Hepatocyte (in vitro differentiated cells): ENCODE results near the gene VEPH1. TPM values are rescaled to one million over a fixed set of nuclear protein-coding genes. Genes with fewer than 3 reads are reported as not detected.

Source experiments
- DNase-seq: peaks from one replicate; pipeline ENCODE4 v3.0.0-alpha.2; 2016; ENCODE audit warnings: low spot score
- H2AFZ ChIP-seq: fragments of 200-600 bp; sonication (generic); 2 replicates; pipeline ENCODE4 v1.6.0; 2016; ENCODE audit warnings: antibody characterized with exemption, mild to moderate bottlenecking
- H3K27ac ChIP-seq: fragments of 200-600 bp; sonication (generic); 2 replicates; pipeline ENCODE4 v1.5.1; 2016; ENCODE audit warnings: mild to moderate bottlenecking
- H3K27me3 ChIP-seq: fragments of 200-600 bp; sonication (generic); 2 replicates; pipeline ENCODE4 v1.6.1; 2016
- H3K36me3 ChIP-seq: fragments of 200-600 bp; sonication (generic); replicated peaks from 2 replicates; pipeline ENCODE4 v1.5.1; 2016; ENCODE audit warnings: low read depth; ENCODE audit not compliant: insufficient read depth
- H3K4me1 ChIP-seq: fragments of 200-600 bp; sonication (generic); 2 replicates; pipeline ENCODE4 v1.5.1; 2016; ENCODE audit warnings: mild to moderate bottlenecking, moderate library complexity; ENCODE audit not compliant: insufficient read depth
- H3K4me2 ChIP-seq: fragments of 200-600 bp; sonication (generic); 2 replicates; pipeline ENCODE4 v1.6.0; 2016
- H3K4me3 ChIP-seq: fragments of 200-600 bp; sonication (generic); 2 replicates; pipeline ENCODE4 v1.5.1; 2016; ENCODE audit warnings: mild to moderate bottlenecking
- H3K79me2 ChIP-seq: fragments of 200-600 bp; sonication (generic); 2 replicates; pipeline ENCODE4 v1.6.0; 2017; ENCODE audit warnings: mild to moderate bottlenecking
- H3K9me2 ChIP-seq: fragments of 200-600 bp; sonication (generic); replicated peaks from 2 replicates; pipeline ENCODE4 v1.6.0; 2017; ENCODE audit warnings: mild to moderate bottlenecking; ENCODE audit not compliant: insufficient read depth
- H3K9me3 ChIP-seq: fragments of 200-600 bp; sonication (generic); 2 replicates; pipeline ENCODE4 v1.5.1; 2016; ENCODE audit warnings: low read depth, mild to moderate bottlenecking
- H4K20me1 ChIP-seq: fragments of 200-600 bp; sonication (generic); 2 replicates; pipeline ENCODE4 v1.6.0; 2016; ENCODE audit warnings: mild to moderate bottlenecking; ENCODE audit not compliant: insufficient read depth, poor library complexity, severe bottlenecking
- EZH2 ChIP-seq: fragments of 200-600 bp; sonication (generic); IDR thresholded peaks from 2 replicates; pipeline ENCODE4 v1.6.1; 2016; ENCODE audit warnings: antibody characterized with exemption, mild to moderate bottlenecking, borderline replicate concordance
- EZH2phosphoT487 ChIP-seq: fragments of 200-600 bp; sonication (generic); IDR thresholded peaks from one replicate; pipeline ENCODE4 v1.6.1; 2018; ENCODE audit warnings: antibody characterized with exemption, mild to moderate bottlenecking, low read depth, moderate library complexity; ENCODE audit not compliant: unreplicated experiment, severe bottlenecking
- WGBS: methylation state at CpG from one replicate; pipeline ENCODE4 v1.1.6; 2016; ENCODE audit warnings: low lambda C conversion rate; ENCODE audit errors: missing lambda C conversion rate; 5-methylcytosine and 5-hydroxymethylcytosine counted together
- polyA plus RNA-seq: library from polyadenylated mRNA; unstranded; fragments of >200 nt; fragmentation: Nextera tagmentation; extraction: Ambion mirVana; gene quantifications from 2 replicates; pipeline ENCODE4 v1.2.1, GENCODE V29; 2016
- total RNA-seq: library from RNA; depleted of rRNA; stranded (reverse); fragments of >200 nt; gene quantifications from 2 replicates; pipeline ENCODE4 v1.2.3, GENCODE V29; 2014
- TF ChIP-seq, protein P1 (sequence below): fragments of 200-600 bp; sonication (generic); IDR thresholded peaks from 2 replicates; pipeline ENCODE4 v1.5.1; 2016; ENCODE audit warnings: antibody characterized with exemption, mild to moderate bottlenecking; ENCODE audit not compliant: poor library complexity

VEPH1 gene
- total and polyA plus RNA-seq, 2 experiments from 2014 or later, result 2.5 to 4.7 TPM

- Histone ChIP-seq H3K4me3 (no peak overlapping the region), H2AFZ (no peak overlapping the region), H3K4me1 (no peaks in the 10 kb centered on the region), H3K27ac (no peak overlapping the region), H3K9me3 (no peaks in the 10 kb centered on the region), H3K79me2 (no peaks in the 10 kb centered on the region), H3K36me3 (no peaks in the 10 kb centered on the region), H3K27me3 (peaks cover 3% of the 10 kb centered on the region), H4K20me1 (no peaks in the 10 kb centered on the region), H3K4me2 (no peak overlapping the region), H3K9me2 (no peaks in the 10 kb centered on the region)
- no peak for DNase-seq
- 93% methylated on average over 3 of the region's 3 CpGs for WGBS
- TF ChIP-seq, protein P1, sequence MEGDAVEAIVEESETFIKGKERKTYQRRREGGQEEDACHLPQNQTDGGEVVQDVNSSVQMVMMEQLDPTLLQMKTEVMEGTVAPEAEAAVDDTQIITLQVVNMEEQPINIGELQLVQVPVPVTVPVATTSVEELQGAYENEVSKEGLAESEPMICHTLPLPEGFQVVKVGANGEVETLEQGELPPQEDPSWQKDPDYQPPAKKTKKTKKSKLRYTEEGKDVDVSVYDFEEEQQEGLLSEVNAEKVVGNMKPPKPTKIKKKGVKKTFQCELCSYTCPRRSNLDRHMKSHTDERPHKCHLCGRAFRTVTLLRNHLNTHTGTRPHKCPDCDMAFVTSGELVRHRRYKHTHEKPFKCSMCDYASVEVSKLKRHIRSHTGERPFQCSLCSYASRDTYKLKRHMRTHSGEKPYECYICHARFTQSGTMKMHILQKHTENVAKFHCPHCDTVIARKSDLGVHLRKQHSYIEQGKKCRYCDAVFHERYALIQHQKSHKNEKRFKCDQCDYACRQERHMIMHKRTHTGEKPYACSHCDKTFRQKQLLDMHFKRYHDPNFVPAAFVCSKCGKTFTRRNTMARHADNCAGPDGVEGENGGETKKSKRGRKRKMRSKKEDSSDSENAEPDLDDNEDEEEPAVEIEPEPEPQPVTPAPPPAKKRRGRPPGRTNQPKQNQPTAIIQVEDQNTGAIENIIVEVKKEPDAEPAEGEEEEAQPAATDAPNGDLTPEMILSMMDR, result no peak
Measured at GRCh38 chr3:157398598-157398997, 104.6 kb downstream of the VEPH1 start.

DNA sequence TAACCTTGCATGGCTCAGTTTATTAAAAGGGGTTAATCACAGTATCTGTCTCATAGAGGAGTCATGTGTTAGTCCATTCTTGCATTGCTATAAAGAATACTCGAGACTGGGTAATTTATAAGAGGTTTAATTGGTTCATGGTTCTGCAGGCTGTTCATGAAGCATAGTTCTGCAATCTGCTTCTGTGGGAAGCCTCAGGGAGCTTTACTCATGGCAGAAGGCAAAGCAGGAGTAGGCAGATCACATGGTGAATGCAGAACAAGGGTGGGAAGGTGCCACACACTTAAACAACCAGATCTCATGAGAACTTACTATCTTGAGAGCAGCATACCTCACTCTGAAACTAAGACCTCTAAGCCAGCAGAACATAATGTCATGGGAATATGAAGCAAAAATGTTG lies 108.8 kb downstream of the VEPH1 start:
- Histone ChIP-seq H4K20me1 (no peaks in the 10 kb centered on the region), H3K36me3 (no peaks in the 10 kb centered on the region), H3K4me3 (no peak overlapping the region), H3K9me2 (no peaks in the 10 kb centered on the region), H3K4me1 (no peaks in the 10 kb centered on the region), H3K4me2 (no peak overlapping the region), H2AFZ (no peak overlapping the region), H3K27ac (no peak overlapping the region), H3K79me2 (no peaks in the 10 kb centered on the region), H3K27me3 (no peaks in the 10 kb centered on the region), H3K9me3 (no peaks in the 10 kb centered on the region)
- WGBS, result 67% methylated on average over 1 of the region's 1 CpG
- TF ChIP-seq EZH2, result no peak
- TF ChIP-seq, protein P1, result no peak
- TF ChIP-seq EZH2phosphoT487, result no peak
- DNase-seq, result no peak

- Histone ChIP-seq H3K4me2 (no peak overlapping the region), H3K27me3 (no peaks in the 10 kb centered on the region), H3K36me3 (no peaks in the 10 kb centered on the region), H3K4me1 (no peaks in the 10 kb centered on the region), H2AFZ (no peak overlapping the region), H3K79me2 (no peaks in the 10 kb centered on the region), H4K20me1 (no peaks in the 10 kb centered on the region), H3K9me3 (no peaks in the 10 kb centered on the region), H3K9me2 (no peaks in the 10 kb centered on the region), H3K4me3 (no peak overlapping the region), H3K27ac (no peak overlapping the region)
- TF ChIP-seq, protein P1, result no peak
- TF ChIP-seq EZH2phosphoT487 (no peak), EZH2 (no peak)
- DNase-seq, result no peak
Measured at GRCh38 chr3:157393113-157393512, 110.1 kb downstream of the VEPH1 start.

- no peak for DNase-seq
- H4K20me1 ChIP-seq, result no peaks in the 10 kb centered on the region
- no peak overlapping the region for H3K4me2 ChIP-seq
- no peak overlapping the region for H2AFZ ChIP-seq
- WGBS, result 86% methylated on average over 4 of the region's 4 CpGs
- H3K27ac ChIP-seq, result no peak overlapping the region
- no peak overlapping the region for H3K4me3 ChIP-seq
- TF ChIP-seq, protein P1, result no peak
- TF ChIP-seq EZH2 (no peak), EZH2phosphoT487 (no peak)
- no peaks in the 10 kb centered on the region for H3K4me1 ChIP-seq
- no peaks in the 10 kb centered on the region for H3K9me3 ChIP-seq
- H3K27me3 ChIP-seq, result no peaks in the 10 kb centered on the region
- no peaks in the 10 kb centered on the region for H3K9me2 ChIP-seq
- no peaks in the 10 kb centered on the region for H3K79me2 ChIP-seq
- H3K36me3 ChIP-seq, result no peaks in the 10 kb centered on the region
Measured at GRCh38 chr3:157392104-157392503, 111.1 kb downstream of the VEPH1 start.
